Measurements from ENCODE around the gene ZBTB39.
"Not testable (repeated sequence)": the region's sequence is repeated elsewhere in the genome, so short reads cannot be mapped to it uniquely, and the experiment has no call there.

ZBTB39 gene

GRCh38 chr12:56978397-56979138 lies 27.8 kb downstream of the ZBTB39 start:
- no peak for DNase-seq

GRCh38 chr12:56977361-56977760 lies 29.0 kb downstream of the ZBTB39 start:
- DNase-seq: not testable (repeated sequence)

DNA sequence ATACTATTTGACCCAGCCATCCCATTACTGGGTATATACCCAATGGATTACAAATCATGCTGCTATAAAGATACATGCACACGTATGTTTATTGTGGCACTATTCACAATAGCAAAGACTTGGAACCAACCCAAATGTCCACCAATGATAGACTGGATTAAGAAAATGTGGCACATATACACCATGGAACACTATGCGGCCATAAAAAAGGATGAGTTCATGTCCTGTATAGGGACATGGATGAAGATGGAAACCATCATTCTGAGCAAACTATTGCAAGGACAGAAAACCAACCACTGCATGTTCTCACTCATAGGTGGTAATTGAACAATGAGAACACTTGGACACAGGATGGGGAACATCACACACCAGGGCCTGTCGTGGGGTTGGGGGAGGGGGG lies 32.1 kb downstream of the ZBTB39 start:
- not testable (repeated sequence) for DNase-seq

GRCh38 chr12:56968910-56969309 lies 37.4 kb downstream of the ZBTB39 start:
- not testable (repeated sequence) for DNase-seq

DNA sequence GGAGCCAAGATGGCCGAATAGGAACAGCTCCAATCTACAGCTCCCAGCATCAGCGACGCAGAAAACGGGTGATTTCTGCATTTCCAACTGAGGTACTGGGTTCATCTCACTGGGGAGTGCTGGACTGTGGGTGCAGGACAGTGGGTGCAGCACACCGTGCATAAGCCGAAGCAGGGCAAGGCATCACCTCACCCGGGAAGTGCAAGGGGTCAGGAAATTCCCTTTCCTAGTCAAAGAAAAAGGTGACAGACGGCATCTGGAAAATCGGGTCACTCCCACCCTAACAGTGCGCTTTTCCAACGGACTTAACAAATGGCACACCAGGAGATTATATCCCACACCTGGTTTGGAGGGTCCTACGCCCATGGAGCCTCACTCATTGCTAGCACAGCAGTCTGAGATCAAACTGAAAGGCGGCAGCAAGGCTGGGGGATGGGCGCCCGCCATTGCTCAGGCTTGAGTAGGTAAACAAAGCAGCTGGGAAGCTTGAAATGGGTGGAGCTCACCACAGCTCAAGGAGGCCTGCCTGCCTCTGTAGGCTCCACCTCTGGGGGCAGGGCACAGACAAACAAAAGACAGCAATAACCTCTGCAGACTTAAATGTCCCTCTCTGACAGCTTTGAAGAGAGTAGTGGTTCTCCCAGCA lies 40.2 kb downstream of the ZBTB39 start:
- not testable (repeated sequence) for DNase-seq

DNA sequence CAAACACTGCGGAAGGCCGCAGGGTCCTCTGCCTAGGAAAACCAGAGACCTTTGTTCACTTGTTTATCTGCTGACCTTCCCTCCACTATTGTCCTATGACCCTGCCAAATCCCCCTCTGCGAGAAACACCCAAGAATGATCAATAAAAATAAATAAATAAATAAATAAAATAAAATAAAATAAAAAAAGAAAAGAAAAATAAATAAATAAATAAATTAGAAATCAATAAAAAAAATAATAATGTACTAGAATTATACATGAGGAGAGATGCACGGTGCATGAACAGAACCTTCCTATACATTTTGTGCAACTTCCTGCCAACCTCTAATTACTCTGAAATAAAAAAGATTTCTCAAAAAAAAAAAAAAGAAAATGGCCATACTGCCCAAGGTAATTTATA lies 41.2 kb downstream of the ZBTB39 start:
- DNase-seq: not testable (repeated sequence)

DNA sequence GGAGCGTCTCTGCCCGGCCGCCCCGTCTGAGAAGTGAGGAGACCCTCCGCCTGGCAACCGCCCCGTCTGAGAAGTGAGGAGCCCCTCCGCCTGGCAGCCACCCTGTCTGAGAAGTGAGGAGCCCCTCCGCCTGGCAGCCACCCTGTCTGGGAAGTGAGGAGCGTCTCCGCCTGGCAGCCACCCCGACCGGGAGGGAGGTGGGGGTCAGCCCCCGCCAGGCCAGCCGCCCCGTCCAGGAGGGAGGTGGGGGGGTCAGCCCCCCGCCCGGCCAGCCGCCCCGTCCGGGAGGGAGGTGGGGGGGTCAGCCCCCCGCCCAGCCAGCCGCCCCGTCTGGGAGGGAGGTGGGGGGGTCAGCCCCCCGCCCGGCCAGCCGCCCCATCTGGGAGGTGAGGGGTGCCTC lies 42.8 kb downstream of the ZBTB39 start:
- not testable (repeated sequence) for DNase-seq

- DNase-seq: not testable (repeated sequence)
Measured at GRCh38 chr12:56962247-56962646, 44.1 kb downstream of the ZBTB39 start.

- no peak for DNase-seq
Measured at GRCh38 chr12:56958422-56958821, 47.9 kb downstream of the ZBTB39 start.

GRCh38 chr12:56957229-56958052 lies 48.9 kb downstream of the ZBTB39 start, which contains the start of gene RDH16:
RDH16 (minus strand) TSS chr12:56957608; CDS start chr12:56957462, 146 bp downstream.
- DNase-seq: no peak

GRCh38 chr12:56955631-56956256 lies 50.6 kb downstream of the ZBTB39 start:
- DNase-seq: no peak

DNA sequence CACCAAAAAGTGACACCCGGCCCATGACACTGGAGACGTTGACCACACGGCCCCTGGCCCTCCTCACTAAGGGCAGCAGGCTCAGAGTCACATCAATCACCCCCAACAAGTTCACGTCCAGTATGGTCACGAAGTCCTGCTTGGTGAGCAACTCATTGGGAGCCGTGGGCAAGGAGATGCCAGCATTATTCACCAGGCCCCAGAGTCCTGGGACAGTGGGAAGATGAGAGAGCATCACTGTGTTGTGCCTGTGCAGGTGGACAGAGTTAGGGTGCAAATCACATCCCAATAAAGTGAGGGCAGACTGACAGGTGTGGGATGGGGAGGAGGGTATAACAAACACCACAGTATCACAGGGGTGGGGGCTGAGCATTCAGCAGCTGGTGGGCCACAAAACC lies 51.4 kb downstream of the ZBTB39 start:
- DNase-seq: no peak

GRCh38 chr12:56954057-56954957 lies 52.0 kb downstream of the ZBTB39 start:
- no peak for DNase-seq

GRCh38 chr12:56953314-56953713 lies 53.0 kb downstream of the ZBTB39 start:
- DNase-seq: no peak

GRCh38 chr12:56951582-56952339 lies 54.6 kb downstream of the ZBTB39 start:
- no peak for DNase-seq

GRCh38 chr12:56948881-56949280 lies 57.5 kb downstream of the ZBTB39 start:
- no peak for DNase-seq

Measured in CD4-positive, alpha-beta T cell treated with Interferon gamma for 1 hour (primary cell).